ENCODE measurements around the gene ERC2.

Gene ERC2

GRCh38 chr3:56260262-56260661, 208.0 kb downstream of the ERC2 start:
- no peaks in the 10 kb centered on the region for H3K9me3 ChIP-seq (ENCODE audit: severe bottlenecking)
- H3K27me3 ChIP-seq (ENCODE audit: insufficient read depth, poor library complexity, severe bottlenecking) = no peaks in the 10 kb centered on the region
- ATAC-seq (ENCODE audit: low read depth) = no peak
- H3K4me3 ChIP-seq (ENCODE audit: severe bottlenecking) = no peak overlapping the region
- H3K27ac ChIP-seq (ENCODE audit: poor library complexity, severe bottlenecking) = no peak overlapping the region
- no peaks in the 10 kb centered on the region for H3K36me3 ChIP-seq (ENCODE audit: low read depth)
- DNase-seq (ENCODE audit: low spot score) = no peak
- H3K4me1 ChIP-seq (ENCODE audit: insufficient read depth, poor library complexity, severe bottlenecking) = no peaks in the 10 kb centered on the region
- no peak for TF ChIP-seq CTCF (IDR thresholded peaks at IDR 0.05; ENCODE audit: poor library complexity, severe bottlenecking)

GRCh38 chr3:56257826-56258225, 210.4 kb downstream of the ERC2 start:
- Histone ChIP-seq H3K4me3 (ENCODE audit: severe bottlenecking) (no peak overlapping the region), H3K27ac (ENCODE audit: poor library complexity, severe bottlenecking) (no peak overlapping the region), H3K36me3 (ENCODE audit: low read depth) (no peaks in the 10 kb centered on the region), H3K9me3 (ENCODE audit: severe bottlenecking) (no peaks in the 10 kb centered on the region), H3K27me3 (ENCODE audit: insufficient read depth, poor library complexity, severe bottlenecking) (no peaks in the 10 kb centered on the region), H3K4me1 (ENCODE audit: insufficient read depth, poor library complexity, severe bottlenecking) (no peaks in the 10 kb centered on the region)
- TF ChIP-seq CTCF (IDR thresholded peaks at IDR 0.05; ENCODE audit: poor library complexity, severe bottlenecking) = no peak
- no peak for DNase-seq (ENCODE audit: low spot score)
- no peak for ATAC-seq (ENCODE audit: low read depth)

- Histone ChIP-seq H3K36me3 (ENCODE audit: low read depth) (no peaks in the 10 kb centered on the region), H3K9me3 (ENCODE audit: severe bottlenecking) (no peaks in the 10 kb centered on the region), H3K27me3 (ENCODE audit: insufficient read depth, poor library complexity, severe bottlenecking) (no peaks in the 10 kb centered on the region), H3K4me3 (ENCODE audit: severe bottlenecking) (no peak overlapping the region), H3K4me1 (ENCODE audit: insufficient read depth, poor library complexity, severe bottlenecking) (no peaks in the 10 kb centered on the region), H3K27ac (ENCODE audit: poor library complexity, severe bottlenecking) (no peak overlapping the region)
- ATAC-seq (ENCODE audit: low read depth) = no peak
- peak; percentile 44 for TF ChIP-seq CTCF (IDR thresholded peaks at IDR 0.05; ENCODE audit: poor library complexity, severe bottlenecking)
- DNase-seq (ENCODE audit: low spot score) = no peak
Observed at GRCh38 chr3:56254835-56255234, 213.4 kb downstream of the ERC2 start.

GRCh38 chr3:56253941-56254665, 214.2 kb downstream of the ERC2 start:
- Histone ChIP-seq H3K27me3 (ENCODE audit: insufficient read depth, poor library complexity, severe bottlenecking) (no peaks in the 10 kb centered on the region), H3K36me3 (ENCODE audit: low read depth) (no peaks in the 10 kb centered on the region), H3K27ac (ENCODE audit: poor library complexity, severe bottlenecking) (no peak overlapping the region), H3K9me3 (ENCODE audit: severe bottlenecking) (no peaks in the 10 kb centered on the region), H3K4me3 (ENCODE audit: severe bottlenecking) (no peak overlapping the region), H3K4me1 (ENCODE audit: insufficient read depth, poor library complexity, severe bottlenecking) (no peaks in the 10 kb centered on the region)
- DNase-seq (ENCODE audit: low spot score) (no peak), ATAC-seq (ENCODE audit: low read depth) (no peak)
- TF ChIP-seq CTCF (IDR thresholded peaks at IDR 0.05; ENCODE audit: poor library complexity, severe bottlenecking) = no peak

GRCh38 chr3:56251343-56251945, 216.8 kb downstream of the ERC2 start:
- Histone ChIP-seq H3K9me3 (ENCODE audit: severe bottlenecking) (no peaks in the 10 kb centered on the region), H3K27ac (ENCODE audit: poor library complexity, severe bottlenecking) (no peak overlapping the region), H3K4me1 (ENCODE audit: insufficient read depth, poor library complexity, severe bottlenecking) (no peaks in the 10 kb centered on the region), H3K36me3 (ENCODE audit: low read depth) (no peaks in the 10 kb centered on the region), H3K27me3 (ENCODE audit: insufficient read depth, poor library complexity, severe bottlenecking) (no peaks in the 10 kb centered on the region), H3K4me3 (ENCODE audit: severe bottlenecking) (no peak overlapping the region)
- peak; percentile 84 for TF ChIP-seq CTCF (IDR thresholded peaks at IDR 0.05; ENCODE audit: poor library complexity, severe bottlenecking)
- ATAC-seq (ENCODE audit: low read depth) (peak; percentile 40; the same call in 1 of the 3 replicates), DNase-seq (ENCODE audit: low spot score) (no peak)

Measured in RWPE2 (cell line).